DND-41 (cell line): ENCODE measurements around the gene RTP4.

Experiments used
- ATAC-seq: fragments of 200-7000 bp; cut with Tn5 transposase; 3 replicates; pipeline ENCODE4 v1.9.1; 2021; ENCODE audit warnings: low read depth; ENCODE audit not compliant: insufficient read depth
- DNase-seq: peaks from one replicate; pipeline ENCODE4 v3.0.0-alpha.2; 2020
- H2AFZ ChIP-seq: 2 replicates; pipeline ENCODE4 v1.6.0; 2012; ENCODE audit warnings: low read depth, low read length
- H3K27ac ChIP-seq: 2 replicates; pipeline ENCODE4 v1.5.1; 2012; ENCODE audit warnings: low read length, inconsistent platforms
- H3K27me3 ChIP-seq: fragments of 200-600 bp; sonication (generic); 2 replicates; pipeline ENCODE4 v1.6.0; 2012; ENCODE audit warnings: low read length, mild to moderate bottlenecking, inconsistent platforms; ENCODE audit not compliant: insufficient read depth, poor library complexity
- H3K36me3 ChIP-seq: 2 replicates; pipeline ENCODE4 v1.5.1; 2012; ENCODE audit warnings: low read length, inconsistent platforms; ENCODE audit not compliant: insufficient read depth
- H3K4me1 ChIP-seq: 2 replicates; pipeline ENCODE4 v1.5.1; 2012; ENCODE audit warnings: mild to moderate bottlenecking, low read length; ENCODE audit not compliant: insufficient read depth
- H3K4me2 ChIP-seq: 2 replicates; pipeline ENCODE4 v1.6.0; 2012; ENCODE audit warnings: mild to moderate bottlenecking, moderate library complexity, low read length, inconsistent platforms; ENCODE audit not compliant: insufficient read depth
- H3K4me3 ChIP-seq, 2 experiments: fragments of 200-600 bp in 1 of 2; shearing (Covaris generic) in 1 of 2; 2 replicates each; pipeline ENCODE4 v1.5.1; 2012 to 2016; ENCODE audit warnings: inconsistent platforms in 2 of 2, low read length in 2 of 2, mild to moderate bottlenecking in 2 of 2, low read depth in 1 of 2, moderate library complexity in 1 of 2
- H3K79me2 ChIP-seq: 2 replicates; pipeline ENCODE4 v1.6.0; 2012; ENCODE audit warnings: low read length, inconsistent platforms; ENCODE audit not compliant: insufficient read depth
- H3K9ac ChIP-seq: 2 replicates; pipeline ENCODE4 v1.6.0; 2012; ENCODE audit warnings: low read depth, mild to moderate bottlenecking, inconsistent platforms, low read length, moderate library complexity
- H3K9me3 ChIP-seq: 2 replicates; pipeline ENCODE4 v1.5.1; 2012; ENCODE audit warnings: low read length, moderate library complexity, mild to moderate bottlenecking, inconsistent platforms; ENCODE audit not compliant: insufficient read depth, severe bottlenecking
- H4K20me1 ChIP-seq: 2 replicates; pipeline ENCODE4 v1.6.0; 2012; ENCODE audit warnings: low read length; ENCODE audit not compliant: insufficient read depth
- CTCF ChIP-seq: IDR thresholded peaks from 2 replicates; pipeline ENCODE4 v1.5.1; 2012; ENCODE audit warnings: borderline replicate concordance, low read length, moderate library complexity, mild to moderate bottlenecking; ENCODE audit not compliant: poor library complexity, severe bottlenecking; ENCODE audit errors: extremely low read depth
- EZH2 ChIP-seq: IDR thresholded peaks from 3 replicates; pipeline ENCODE4 v1.6.1; 2012; ENCODE audit warnings: borderline replicate concordance, low read depth, mild to moderate bottlenecking, moderate library complexity, low read length, inconsistent platforms; ENCODE audit not compliant: severe bottlenecking

RTP4 gene

DNA sequence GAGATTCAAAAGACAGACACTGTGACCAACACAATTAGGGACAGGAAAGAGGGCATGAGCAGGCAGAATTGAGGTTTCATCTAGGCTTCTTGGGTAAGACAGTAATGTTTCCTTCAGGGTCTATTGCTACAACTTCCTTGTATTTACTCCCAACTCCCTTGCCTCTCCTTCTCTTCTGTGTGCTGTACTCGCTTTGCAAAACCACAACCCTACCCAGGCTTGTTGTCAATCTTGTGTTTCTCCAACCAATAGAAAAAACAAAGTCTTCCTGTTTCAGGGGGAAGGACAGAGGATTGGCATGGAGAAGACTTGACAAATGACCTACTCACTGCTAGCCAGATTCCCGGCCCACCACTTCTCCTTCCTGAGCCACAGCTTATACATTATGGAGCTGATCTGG, 40.3 kb upstream of the RTP4 start:
- no peak overlapping the region for H3K4me3 ChIP-seq
- no peaks in the 10 kb centered on the region for H4K20me1 ChIP-seq
- no peak for ATAC-seq
- no peak for TF ChIP-seq CTCF
- TF ChIP-seq EZH2, result no peak
- no peaks in the 10 kb centered on the region for H3K79me2 ChIP-seq
- H3K27ac ChIP-seq, result no peak overlapping the region
- H3K4me1 ChIP-seq, result no peaks in the 10 kb centered on the region
- H3K27me3 ChIP-seq, result peaks cover 30% of the 10 kb centered on the region
- H3K9me3 ChIP-seq, result no peaks in the 10 kb centered on the region
- no peak overlapping the region for H3K4me2 ChIP-seq
- no peak overlapping the region for H3K9ac ChIP-seq
- H3K36me3 ChIP-seq, result no peaks in the 10 kb centered on the region
- DNase-seq, result no peak
- no peak overlapping the region for H2AFZ ChIP-seq

- no peaks in the 10 kb centered on the region for H3K4me1 ChIP-seq
- H3K4me3 ChIP-seq, result no peak overlapping the region
- TF ChIP-seq CTCF (no peak), EZH2 (no peak)
- H2AFZ ChIP-seq, result no peak overlapping the region
- H3K4me2 ChIP-seq, result no peak overlapping the region
- no peaks in the 10 kb centered on the region for H3K79me2 ChIP-seq
- DNase-seq, result no peak
- H3K36me3 ChIP-seq, result no peaks in the 10 kb centered on the region
- H3K9me3 ChIP-seq, result no peaks in the 10 kb centered on the region
- ATAC-seq, result no peak
- no peak overlapping the region for H3K9ac ChIP-seq
- no peak overlapping the region for H3K27ac ChIP-seq
- peaks cover 35% of the 10 kb centered on the region for H3K27me3 ChIP-seq
- H4K20me1 ChIP-seq, result no peaks in the 10 kb centered on the region
These were observed 39.5 kb upstream of the RTP4 start for GRCh38 chr3:187328691-187329090.

DNA sequence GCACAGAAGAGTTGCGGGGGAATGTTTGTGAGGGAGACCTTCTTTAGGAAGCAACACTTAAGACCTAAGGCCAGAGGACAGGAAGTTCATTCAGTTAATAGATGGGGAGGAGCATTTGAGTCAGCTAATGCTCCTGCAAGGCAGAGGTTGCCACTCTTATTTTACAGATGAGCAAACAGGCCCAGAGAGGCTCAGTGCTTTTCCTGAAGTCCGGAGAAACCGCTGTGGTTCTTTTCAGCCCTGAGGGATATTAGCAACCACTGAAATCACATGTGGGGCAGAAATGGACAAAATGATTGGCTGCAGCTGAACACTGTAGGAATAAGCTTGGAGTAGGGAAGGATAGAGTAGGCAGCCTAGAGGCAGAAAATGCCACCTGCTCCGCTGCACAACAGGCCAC, 33.3 kb upstream of the RTP4 start:
- Histone ChIP-seq H3K9ac (no peak overlapping the region), H4K20me1 (no peaks in the 10 kb centered on the region), H3K4me1 (no peaks in the 10 kb centered on the region), H3K4me2 (no peak overlapping the region), H3K9me3 (no peaks in the 10 kb centered on the region), H3K27me3 (peaks cover 35% of the 10 kb centered on the region), H3K79me2 (no peaks in the 10 kb centered on the region), H3K36me3 (no peaks in the 10 kb centered on the region), H2AFZ (no peak overlapping the region), H3K4me3 (no peak overlapping the region), H3K27ac (no peak overlapping the region)
- DNase-seq (no peak), ATAC-seq (no peak)
- no peak for TF ChIP-seq EZH2
- TF ChIP-seq CTCF, result no peak

DNA sequence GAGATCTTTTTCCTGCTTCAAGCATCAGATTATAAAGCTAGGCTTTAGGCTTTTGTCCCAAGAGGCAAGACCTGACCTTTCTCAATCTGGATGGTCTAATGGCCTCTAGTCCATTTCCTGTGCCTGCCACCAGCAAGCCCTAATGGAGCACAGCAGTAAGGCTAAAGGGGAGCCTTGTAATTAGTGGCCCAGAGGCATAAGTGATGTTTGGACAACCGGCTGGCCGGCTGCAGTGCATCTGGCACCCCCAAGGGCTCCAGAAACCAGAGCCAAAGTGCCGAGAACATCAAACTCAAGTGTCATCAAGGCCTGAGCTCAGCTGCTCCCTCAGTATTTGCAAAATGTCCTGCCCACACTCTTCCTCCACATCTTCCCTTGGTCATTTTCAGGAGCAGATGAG, 31.9 kb upstream of the RTP4 start:
- Histone ChIP-seq H3K27me3 (peaks cover 33% of the 10 kb centered on the region), H4K20me1 (no peaks in the 10 kb centered on the region), H3K9ac (no peak overlapping the region), H3K9me3 (no peaks in the 10 kb centered on the region), H3K4me3 (no peak overlapping the region), H3K36me3 (no peaks in the 10 kb centered on the region), H2AFZ (no peak overlapping the region), H3K4me2 (no peak overlapping the region), H3K79me2 (no peaks in the 10 kb centered on the region), H3K4me1 (no peaks in the 10 kb centered on the region), H3K27ac (no peak overlapping the region)
- DNase-seq (no peak), ATAC-seq (no peak)
- TF ChIP-seq EZH2 (no peak), CTCF (no peak)
